Tibial artery (tissue), 4 donors: ENCODE measurements around the gene ANGPTL1.

Source experiments
- DNase-seq, 2 donors: peaks; one replicate each; pipeline ENCODE4 v3.0.0-alpha.2; 2019
- H3K27ac ChIP-seq, 2 donors: fragments of 200-600 bp; sonication (generic) in 1 of 2; 1 replicate in 1 of 2; 2 replicates in 1 of 2; pipeline ENCODE4 v1.5.1; 2018 to 2019; ENCODE audit warnings: mild to moderate bottlenecking in 1 of 2
- H3K27me3 ChIP-seq, 2 donors: fragments of 200-600 bp; sonication (generic) in 1 of 2; one replicate each; pipeline versions ENCODE4 v1.5.1 to v1.6.0; 2016 to 2019
- H3K36me3 ChIP-seq, 3 donors: fragments of 200-600 bp; sonication (generic) in 2 of 3; one replicate each; pipeline ENCODE4 v1.5.1; 2016 to 2019; ENCODE audit warnings: mild to moderate bottlenecking in 2 of 3
- H3K4me1 ChIP-seq, 4 donors: fragments of 200-600 bp; sonication (generic) in 2 of 4; 1 replicate in 3 of 4; 2 replicates in 1 of 4; pipeline ENCODE4 v1.5.1; 2016 to 2019
- H3K4me3 ChIP-seq, 2 donors: fragments of 200-600 bp; sonication (generic) in 1 of 2; 1 replicate in 1 of 2; 2 replicates in 1 of 2; pipeline ENCODE4 v1.5.1; 2018 to 2019; ENCODE audit warnings: mild to moderate bottlenecking in 2 of 2
- H3K9me3 ChIP-seq, 3 donors: fragments of 200-600 bp; sonication (generic) in 1 of 3; one replicate each; pipeline ENCODE4 v1.5.1; 2016 to 2019
- CTCF ChIP-seq, 2 experiments: fragments of 200-600 bp in 1 of 2; fragments of 450-650 bp in 1 of 2; IDR thresholded peaks; one replicate each; pipeline ENCODE4 v1.5.1; 2017 to 2019; ENCODE audit warnings: antibody characterized with exemption in 2 of 2, mild to moderate bottlenecking in 1 of 2, moderate library complexity in 1 of 2
- intact Hi-C: fragments of 100-400 bp; cut with DNase I; formaldehyde crosslinking; loops from one replicate; pipeline ENCODE4 v1.15.0; 2023; ENCODE audit warnings: low total_unique reads

The ANGPTL1 gene

DNA sequence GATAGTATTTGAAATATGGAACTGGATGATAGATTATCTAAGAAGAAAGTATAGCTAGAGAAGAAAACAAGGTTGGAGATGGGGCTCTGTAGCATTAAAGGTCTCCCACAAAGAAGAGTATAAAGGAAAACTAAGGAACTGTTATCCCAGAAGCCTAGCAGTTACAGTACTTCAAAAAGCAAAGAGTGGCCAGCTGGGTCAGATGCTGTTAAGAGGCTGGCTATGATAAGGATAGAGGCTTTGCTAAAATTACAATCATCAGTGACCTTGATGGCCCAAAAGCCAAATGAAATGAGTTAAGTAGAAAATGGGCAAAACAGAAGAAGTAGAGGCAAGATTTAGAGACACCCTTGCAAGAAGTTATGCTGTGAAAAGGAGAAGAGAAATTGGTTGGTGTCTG lies 25.1 kb upstream of the ANGPTL1 start:
- H3K36me3 ChIP-seq: no peaks in the 10 kb centered on the region
- no peak overlapping the region for H3K27ac ChIP-seq
- no peaks in the 10 kb centered on the region for H3K27me3 ChIP-seq
- no peaks in the 10 kb centered on the region for H3K4me1 ChIP-seq
- intact Hi-C loops: no loop called here
- no peak for TF ChIP-seq CTCF (IDR thresholded peaks at IDR 0.05)
- H3K4me3 ChIP-seq: no peak overlapping the region
- DNase-seq: no peak
- H3K9me3 ChIP-seq: no peaks in the 10 kb centered on the region

DNA sequence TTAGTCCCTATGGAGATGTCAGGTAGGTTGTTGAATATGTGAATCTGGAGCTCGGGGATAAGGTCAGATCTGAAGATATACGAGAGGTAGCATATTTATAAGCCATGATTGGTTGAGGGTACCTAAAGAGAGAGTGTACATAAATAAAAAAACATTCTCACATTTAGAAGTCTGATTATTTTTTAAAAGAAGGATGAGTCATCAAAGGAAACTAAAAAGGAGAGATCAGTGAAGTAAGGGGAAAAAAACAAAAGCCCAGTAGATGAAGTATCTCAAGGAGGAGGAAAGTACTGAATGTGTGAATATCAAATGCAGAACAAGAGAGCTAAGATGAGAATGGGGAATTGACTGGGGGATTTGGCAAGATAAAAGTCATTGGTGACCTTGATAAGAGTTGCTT lies 15.7 kb upstream of the ANGPTL1 start:
- intact Hi-C loops: no loop called here
- H3K27me3 ChIP-seq: no peaks in the 10 kb centered on the region
- H3K4me3 ChIP-seq: no peak overlapping the region
- no peak for TF ChIP-seq CTCF (IDR thresholded peaks at IDR 0.05)
- no peak for DNase-seq
- H3K27ac ChIP-seq: no peak overlapping the region
- H3K9me3 ChIP-seq: no peaks in the 10 kb centered on the region
- no peaks in the 10 kb centered on the region for H3K4me1 ChIP-seq
- no peaks in the 10 kb centered on the region for H3K36me3 ChIP-seq

GRCh38 chr1:178885869-178886268 lies 15.0 kb upstream of the ANGPTL1 start:
- intact Hi-C loops: no loop called here

DNA sequence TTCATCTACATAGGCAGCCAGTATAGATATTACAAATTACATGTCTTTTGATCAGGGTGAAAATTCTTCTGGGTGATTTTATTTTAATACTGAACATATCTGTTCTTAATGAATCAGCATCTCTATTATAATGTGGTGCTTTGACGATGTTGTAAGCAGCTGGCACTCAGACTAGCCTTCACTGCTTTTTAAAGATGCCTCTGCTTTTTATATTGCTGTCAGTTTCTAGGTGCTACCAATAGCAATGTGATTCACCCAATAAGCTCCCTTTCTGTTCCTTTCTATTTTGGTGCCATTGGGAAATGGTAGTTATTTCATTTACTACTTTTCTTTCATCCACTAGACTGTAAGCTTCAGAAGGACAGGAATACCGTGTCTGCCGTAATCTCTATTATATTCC lies 11.1 kb upstream of the ANGPTL1 start:
- H3K4me3 ChIP-seq: no peak overlapping the region
- H3K27me3 ChIP-seq: no peaks in the 10 kb centered on the region
- no peaks in the 10 kb centered on the region for H3K36me3 ChIP-seq
- H3K9me3 ChIP-seq: no peaks in the 10 kb centered on the region
- no peaks in the 10 kb centered on the region for H3K4me1 ChIP-seq
- DNase-seq: no peak
- no peak for TF ChIP-seq CTCF (IDR thresholded peaks at IDR 0.05)
- intact Hi-C loops: no loop called here
- H3K27ac ChIP-seq: no peak overlapping the region

More at GRCh38 chr1:178885869-178886268, 15.0 kb upstream of the ANGPTL1 start:
- no peak for DNase-seq
- no peak overlapping the region for H3K27ac ChIP-seq
- H3K27me3 ChIP-seq: no peaks in the 10 kb centered on the region
- H3K4me3 ChIP-seq: no peak overlapping the region
- H3K36me3 ChIP-seq: no peaks in the 10 kb centered on the region
- H3K9me3 ChIP-seq: no peaks in the 10 kb centered on the region
- no peak for TF ChIP-seq CTCF (IDR thresholded peaks at IDR 0.05)
- no peaks in the 10 kb centered on the region for H3K4me1 ChIP-seq

- Histone ChIP-seq H3K4me1 (no peaks in the 10 kb centered on the region), H3K27me3 (no peaks in the 10 kb centered on the region), H3K27ac (no peak overlapping the region), H3K4me3 (no peak overlapping the region), H3K9me3 (no peaks in the 10 kb centered on the region), H3K36me3 (no peaks in the 10 kb centered on the region)
- intact Hi-C loops: no loop called here
- no peak for DNase-seq
- TF ChIP-seq CTCF (IDR thresholded peaks at IDR 0.05): no peak
These were observed 7.0 kb upstream of the ANGPTL1 start for GRCh38 chr1:178877896-178878295.

GRCh38 chr1:178875936-178876335 lies 5.1 kb upstream of the ANGPTL1 start:
- H3K27ac ChIP-seq: no peak overlapping the region
- no peak for TF ChIP-seq CTCF (IDR thresholded peaks at IDR 0.05)
- no peak for DNase-seq
- intact Hi-C loops: no loop called here
- no peak overlapping the region for H3K4me3 ChIP-seq
- peaks cover 0 to 13% (median 8%) of the 10 kb centered on the region in 4 donors for H3K4me1 ChIP-seq
- H3K9me3 ChIP-seq: no peaks in the 10 kb centered on the region
- H3K36me3 ChIP-seq: no peaks in the 10 kb centered on the region
- no peaks in the 10 kb centered on the region for H3K27me3 ChIP-seq
